HG03095 (cell line): Measurements from ENCODE around the gene NCAPG2.

Experiments used
- ATAC-seq: cut with Tn5 transposase; IDR thresholded peaks from one replicate; pipeline ENCODE4 v1.9.1; 2021; ENCODE audit warnings: moderate library complexity; ENCODE audit not compliant: unreplicated experiment

The NCAPG2 gene

DNA sequence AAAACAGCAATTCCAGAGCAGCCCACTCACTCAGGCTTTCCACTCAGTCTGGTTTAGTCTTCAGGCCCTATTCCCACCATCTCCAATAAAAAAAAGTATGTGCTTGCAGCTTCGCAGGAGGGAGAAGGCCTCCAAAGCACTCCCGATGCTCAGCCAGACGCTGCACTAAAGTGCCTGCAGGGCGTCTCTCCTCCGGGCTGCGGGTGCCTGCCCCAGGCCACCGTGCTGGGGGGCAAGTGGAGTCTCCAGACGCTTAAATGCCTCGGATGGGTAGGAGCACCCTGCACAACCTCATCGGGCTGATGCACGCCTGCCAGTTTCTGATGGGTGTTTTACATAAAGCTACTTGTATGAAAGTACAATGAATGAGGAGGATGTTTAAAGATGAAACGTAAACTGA, 31.3 kb upstream of the NCAPG2 start:
- no peak for ATAC-seq

DNA sequence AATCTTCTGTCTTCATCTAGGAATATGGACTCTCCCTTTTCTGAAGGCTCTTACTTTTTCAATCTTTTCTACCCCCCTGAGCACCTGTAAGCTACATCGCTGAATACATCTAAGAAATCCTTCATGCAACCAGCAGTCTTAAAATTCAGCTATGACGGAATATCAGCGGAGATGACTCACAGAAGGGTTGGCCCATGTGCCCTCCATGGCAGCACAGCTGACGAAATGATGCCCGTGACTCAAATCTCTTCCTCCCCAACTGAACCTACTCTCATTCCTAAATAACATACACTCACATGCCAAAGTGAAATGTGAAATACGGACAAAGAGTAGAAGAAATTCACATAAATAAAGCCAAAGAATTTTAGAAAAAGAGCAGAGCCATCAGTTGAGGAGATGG, 30.3 kb upstream of the NCAPG2 start:
- no peak for ATAC-seq

DNA sequence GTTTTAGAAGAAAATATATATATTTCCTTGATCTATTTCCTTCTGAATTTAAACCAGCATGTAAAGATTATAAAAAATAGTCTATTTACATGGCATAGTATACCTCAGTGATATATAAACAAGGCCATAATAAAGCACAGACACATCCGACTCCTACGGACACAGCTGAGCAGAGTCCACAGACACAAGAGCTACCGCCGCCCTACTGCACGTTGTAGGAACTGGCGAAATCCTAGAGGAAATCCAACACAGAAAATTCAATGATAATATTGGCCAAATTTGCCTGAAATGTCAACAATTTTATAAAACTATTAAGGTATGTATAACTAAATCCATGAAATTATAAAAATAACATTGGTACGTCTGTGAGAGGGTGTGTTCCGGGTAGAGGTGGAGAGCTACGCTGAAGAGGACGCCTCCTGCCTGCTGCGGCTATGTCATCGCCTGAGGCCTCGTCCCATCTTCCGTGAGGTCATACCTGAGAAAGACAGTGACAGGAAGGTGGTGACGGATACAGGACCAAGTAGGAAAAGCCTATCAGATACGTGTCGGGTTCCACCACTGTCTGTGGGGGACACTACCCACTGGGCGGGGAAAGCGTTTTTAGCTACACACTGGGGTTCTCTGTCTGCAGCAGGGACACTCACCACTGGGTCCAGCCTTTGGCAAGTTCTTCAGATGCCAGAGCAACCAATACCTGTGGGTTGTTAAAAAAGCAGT, 29.3 kb upstream of the NCAPG2 start:
- ATAC-seq, result no peak

DNA sequence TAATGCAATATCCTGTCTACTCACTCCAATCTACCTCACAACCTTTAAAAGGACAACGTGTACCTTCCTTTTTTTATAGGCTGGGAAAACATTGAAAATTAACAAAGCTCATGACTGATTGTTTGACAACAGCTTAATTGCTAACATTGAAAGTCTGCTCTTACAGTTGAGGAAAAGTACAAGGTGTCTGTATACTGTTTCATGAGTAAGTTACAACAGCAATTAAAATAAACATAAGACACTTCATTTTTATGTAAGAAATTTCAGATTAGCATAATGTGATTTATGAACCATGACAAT, 28.6 kb upstream of the NCAPG2 start:
- no peak for ATAC-seq

DNA sequence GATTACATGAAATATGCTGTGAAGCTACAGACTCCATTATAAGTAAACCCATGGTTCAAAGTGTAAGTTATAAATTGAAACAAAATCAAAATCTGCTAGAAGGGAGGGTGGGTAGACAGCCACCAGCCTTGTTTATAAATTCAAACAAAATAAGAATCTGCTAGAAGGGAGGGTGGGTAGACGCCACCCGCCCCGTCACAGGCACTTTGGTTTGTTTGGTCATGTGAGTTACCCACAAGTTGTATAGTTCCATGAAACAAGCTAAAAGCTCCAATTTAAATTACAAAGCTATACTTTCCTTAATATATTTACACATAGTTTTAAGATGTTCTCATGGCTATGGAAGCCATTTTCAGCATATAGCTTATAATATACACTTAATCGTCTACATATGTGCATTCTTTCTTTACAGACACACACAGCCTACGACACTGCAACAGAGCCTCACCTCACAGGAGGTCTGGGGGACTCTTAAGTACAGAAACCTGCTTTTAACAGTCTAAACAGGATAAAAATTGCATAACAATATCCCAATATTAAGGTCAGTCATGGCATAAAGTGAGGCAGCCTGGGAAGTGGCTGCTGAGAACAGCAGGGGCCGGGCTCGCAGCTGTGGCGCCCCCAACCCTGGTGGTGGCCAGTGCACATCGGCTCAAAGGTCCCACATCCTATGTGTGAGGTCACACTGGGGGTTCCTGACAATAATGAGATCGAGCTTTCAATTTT, 28.1 kb upstream of the NCAPG2 start:
- no peak for ATAC-seq

DNA sequence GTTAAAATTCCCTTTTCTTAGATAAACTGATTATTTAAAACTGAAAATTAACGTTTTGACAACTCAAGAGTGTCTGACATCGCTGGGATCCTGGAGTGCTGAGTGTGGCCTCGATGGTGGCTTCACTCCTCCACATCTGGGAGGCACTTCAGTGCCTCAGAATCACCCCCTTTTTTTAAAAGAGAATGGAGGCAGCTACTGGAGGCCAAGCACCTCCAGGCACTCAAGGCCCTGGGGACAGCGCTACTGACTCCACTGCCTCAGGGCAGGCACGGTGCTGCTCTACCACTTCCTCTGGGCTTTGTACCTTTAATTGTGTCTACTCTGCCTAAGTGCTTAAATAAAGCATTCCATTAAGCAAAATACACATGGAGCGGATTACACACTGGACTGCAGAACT, 27.2 kb upstream of the NCAPG2 start:
- no peak for ATAC-seq

DNA sequence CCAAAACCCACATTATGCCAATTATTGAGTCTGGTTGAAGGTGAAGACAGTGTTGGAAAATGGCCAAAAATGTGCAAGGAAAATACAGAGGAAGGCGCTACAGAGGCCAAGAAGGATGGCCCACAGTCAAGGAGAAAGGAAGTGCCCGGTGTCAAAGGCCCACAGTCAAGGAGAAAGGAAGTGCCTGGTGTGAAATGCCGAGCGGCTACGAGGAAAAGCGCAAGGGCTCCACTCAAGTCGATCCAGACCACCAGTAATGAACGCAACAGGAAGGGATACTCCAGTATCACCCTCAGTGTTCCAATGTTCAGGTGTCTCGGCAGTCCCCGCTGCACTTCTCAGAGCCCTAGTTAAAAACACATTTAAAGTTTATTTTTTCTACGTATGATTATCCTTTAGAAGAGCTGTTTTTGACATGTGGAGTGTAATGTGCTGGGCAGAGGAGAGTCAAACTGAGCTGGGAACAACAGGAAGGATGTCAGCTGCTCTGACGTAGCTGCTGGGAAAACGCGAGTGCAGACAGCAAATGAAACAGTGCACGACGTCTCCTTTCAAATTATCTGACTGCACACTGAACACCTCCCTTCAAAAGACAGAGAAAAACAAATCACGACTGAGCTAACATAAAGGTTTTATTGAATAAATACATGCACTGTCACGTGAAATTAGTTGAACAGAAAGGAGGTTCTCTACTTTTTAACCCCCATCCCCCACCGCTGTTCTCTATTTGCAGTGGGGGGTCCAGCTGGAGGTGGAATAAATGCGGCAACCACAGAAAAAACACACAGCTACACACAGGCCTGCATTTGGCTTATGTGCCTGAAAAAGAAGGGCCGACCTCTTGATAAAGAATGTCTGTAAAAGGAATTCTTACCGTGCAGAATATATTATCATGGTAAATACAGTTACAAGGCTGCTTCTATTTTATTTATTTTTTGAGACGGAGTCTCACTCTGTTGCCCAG, 26.1 kb upstream of the NCAPG2 start:
- ATAC-seq, result no peak

DNA sequence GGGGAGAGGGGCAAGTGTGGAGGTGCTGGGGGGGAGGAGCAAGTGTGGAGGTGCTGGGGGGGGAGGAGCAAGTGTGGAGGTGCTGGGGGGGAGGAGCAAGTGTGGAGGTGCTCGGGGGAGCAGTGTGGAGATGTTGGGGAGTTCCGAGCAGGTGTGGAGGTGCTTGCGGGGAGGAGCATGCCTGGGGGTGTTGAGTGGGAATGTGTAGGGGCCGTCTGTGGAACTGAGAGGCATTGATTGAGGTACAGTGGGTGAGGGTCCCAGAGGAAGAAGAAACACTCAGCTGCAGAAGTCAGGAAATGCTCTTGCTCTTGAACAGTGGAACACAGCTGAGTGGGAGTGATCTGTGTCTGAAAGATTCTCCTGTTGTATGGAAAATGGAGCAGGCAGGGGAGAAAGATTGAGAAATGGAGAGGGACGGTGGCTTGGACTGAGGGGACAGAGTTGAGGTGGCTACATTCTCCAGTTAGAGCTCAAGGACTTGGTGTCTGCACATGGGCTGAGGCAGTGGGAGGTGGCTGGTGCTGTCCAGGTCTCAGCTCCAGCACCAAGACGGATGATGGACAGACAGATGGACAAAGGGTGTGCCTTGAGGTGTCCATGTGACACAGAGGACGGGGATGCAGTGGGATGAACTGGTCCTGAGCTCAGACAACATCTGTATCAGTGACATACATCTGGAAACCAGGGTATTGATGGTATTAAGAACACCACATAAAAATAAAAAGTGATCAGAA, 25.2 kb upstream of the NCAPG2 start:
- no peak for ATAC-seq

DNA sequence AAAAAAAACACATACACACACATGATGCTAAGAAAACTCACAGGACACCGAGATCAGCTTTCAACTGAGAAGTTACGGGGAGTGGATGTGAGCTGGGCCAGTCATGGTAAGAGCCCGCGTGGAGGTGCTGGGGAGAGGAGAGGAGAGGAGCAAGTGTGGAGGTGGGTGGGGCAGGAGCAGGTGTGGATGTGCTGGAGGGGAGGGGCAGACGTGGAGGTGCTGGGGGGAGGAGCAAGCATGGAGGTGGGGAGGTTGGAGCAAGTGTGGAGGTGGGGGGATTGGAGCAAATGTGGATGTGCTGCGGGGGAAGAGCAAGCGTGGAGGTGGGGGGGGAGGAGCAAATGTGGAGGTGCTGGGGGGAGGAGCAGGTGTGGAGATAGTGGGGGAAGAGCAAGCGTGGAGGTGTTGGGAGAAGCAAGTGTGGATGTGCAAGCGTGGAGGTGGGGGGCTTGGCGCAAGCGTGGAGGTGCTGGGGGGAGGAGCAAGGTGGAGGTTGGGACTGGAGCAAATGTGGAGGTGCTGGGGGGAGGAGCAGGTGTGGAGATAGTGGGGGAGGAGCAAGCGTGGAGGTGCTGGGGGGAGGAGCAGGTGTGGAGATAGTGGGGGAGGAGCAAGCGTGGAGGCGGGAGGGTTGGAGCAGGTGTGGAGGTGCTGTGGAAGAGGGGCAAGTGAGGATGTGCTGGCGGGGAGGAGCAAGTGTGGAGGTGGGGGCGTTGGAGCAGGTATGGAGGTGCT, 24.5 kb upstream of the NCAPG2 start:
- no peak for ATAC-seq

DNA sequence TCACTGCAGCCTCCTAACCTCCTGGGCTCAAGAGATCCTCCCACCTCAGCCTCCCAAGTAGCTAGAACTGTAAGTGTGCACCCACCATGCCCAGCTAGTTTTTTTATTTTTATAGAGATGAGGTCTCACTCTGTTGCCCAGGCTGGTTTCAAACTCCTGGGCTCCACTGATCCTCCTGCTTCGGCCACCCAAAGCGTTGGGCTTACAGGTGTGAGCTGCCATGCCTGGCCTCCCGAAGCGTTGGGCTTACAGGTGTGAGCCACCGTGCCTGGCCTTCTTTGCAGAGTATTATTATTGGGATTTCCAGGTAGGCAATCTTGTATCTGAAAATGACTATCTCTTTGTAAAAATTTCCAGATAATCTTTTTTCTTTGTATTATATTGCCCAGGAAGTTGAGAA, 23.1 kb upstream of the NCAPG2 start:
- no peak for ATAC-seq

DNA sequence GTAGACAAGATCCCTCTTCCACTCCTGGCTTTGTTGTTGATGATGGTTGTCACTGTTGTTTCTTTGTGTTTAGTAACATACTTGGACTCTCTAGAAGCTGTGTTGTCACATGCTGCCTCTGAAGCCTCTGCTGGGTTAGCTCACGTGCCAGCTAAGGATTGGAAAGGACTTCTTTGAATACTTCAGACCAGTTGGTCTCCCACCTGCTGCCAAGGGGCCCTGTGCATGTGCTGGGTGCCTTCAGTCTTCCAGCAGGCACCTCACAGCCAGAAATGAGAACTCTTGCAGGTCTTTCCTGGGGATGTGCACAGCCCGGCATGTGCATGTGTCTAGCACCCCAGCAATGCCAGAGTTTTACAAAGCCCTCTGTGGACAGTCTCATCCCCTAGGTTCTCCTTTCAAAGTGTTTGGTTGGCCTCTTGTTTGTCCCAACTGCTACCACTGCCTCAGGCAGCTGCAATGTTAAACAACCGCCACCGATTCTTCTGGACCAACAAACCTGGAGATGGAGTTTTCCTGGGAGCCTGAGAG, 21.7 kb upstream of the NCAPG2 start:
- no peak for ATAC-seq

DNA sequence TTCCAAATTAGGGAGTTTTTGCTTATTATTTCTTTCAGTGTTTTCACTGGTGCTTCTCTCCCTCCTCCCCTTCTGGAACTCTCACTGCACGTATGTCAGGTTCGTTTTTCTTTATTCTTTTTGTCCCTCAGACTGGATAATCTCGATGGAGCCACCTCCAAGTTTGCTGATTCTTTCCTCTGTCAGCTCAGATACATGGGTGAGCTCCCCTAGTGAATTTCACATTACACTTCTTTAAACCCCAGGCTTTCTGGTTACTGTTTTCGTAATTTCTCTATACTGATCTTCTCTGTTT, 20.8 kb upstream of the NCAPG2 start:
- no peak for ATAC-seq

DNA sequence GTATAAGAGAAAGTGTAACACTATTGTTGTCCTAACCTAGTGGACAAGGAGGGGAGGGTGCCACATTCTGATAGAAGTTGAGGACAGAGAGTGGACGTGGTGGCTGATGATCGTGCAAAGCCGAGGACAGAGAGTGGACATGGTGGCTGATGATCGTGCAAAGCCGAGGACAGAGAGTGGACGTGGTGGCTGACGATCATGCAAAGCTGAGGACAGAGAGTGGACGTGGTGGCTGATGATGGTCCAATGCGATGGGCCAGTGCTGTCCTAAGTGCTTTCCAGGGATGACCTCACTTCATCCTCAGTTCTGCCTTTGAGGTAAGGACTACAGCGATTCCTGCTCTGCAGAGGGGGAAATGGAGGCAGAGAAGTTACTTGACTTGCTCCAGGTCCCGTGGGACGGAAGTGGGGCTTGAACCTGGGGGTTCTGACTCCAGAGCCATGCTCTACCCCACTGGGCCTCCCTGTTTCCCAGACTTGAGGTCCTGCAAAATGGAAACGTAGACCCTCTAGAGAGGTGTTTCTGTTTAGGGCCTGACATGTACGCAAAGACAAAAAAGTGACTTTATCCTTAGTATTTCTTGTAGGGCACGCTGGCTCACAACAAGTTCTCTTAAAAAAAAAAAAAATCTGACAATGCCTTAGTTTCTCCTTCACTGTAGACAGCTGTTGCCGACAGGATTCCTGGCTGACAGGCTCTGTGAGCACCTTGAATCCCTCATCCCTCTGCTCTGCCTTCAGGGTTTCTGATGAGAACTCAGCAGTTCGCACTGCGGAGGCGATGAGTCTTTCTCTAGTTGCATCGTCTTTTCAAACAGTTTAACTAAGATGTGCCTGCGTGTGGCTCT, 20.3 kb upstream of the NCAPG2 start:
- ATAC-seq, result no peak

DNA sequence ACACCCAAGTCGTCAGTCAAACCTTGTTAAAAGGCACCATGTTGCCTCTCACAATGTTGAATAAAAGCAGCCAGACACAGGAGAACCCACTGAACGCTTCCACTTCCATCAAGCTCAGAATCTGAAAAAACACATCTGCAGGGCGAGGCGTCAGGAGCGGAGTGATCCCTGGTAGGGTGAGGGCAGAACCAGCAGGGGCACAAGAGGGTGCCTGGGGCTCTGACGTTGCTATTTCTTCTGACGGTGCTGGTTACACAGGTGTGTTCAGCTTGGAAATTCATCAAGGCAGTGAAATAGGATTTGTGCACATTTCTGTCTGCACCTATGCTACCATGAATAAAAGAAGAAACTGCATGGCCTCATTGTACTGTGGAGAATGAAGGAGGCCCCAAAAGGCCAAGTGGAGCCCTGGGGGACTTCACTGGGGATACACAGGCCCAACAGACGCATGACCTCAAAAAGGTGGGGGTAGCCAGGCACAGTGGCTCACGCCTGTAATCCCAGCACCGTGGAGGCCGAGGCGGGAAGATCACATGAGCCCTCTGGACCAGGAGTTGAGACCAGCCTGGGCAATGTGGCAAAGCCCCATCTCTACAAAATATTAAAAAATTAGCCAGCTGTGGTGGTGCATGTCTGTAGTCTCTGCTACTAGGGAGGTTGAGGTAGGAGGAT, 19.2 kb upstream of the NCAPG2 start:
- ATAC-seq, result no peak

DNA sequence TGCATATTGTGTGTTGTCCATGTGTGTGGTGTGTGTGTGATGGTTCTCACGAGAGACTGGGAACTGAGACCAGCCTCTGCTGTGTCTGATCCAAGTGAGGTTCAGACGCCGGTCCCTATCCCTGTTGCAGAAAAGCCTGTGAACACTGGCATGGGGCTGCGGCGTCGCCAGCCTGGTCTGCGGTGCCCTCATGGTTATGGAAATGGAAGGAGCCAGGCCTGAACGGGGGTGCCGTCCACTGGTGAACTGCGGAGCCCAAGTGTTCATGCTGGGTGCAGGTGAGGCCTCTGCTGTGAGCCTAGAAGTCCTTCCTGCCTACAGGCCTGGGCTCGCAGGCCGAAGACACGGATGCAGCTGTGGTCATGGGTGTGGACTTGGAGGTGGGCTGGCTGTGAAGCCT, 18.7 kb upstream of the NCAPG2 start:
- no peak for ATAC-seq

DNA sequence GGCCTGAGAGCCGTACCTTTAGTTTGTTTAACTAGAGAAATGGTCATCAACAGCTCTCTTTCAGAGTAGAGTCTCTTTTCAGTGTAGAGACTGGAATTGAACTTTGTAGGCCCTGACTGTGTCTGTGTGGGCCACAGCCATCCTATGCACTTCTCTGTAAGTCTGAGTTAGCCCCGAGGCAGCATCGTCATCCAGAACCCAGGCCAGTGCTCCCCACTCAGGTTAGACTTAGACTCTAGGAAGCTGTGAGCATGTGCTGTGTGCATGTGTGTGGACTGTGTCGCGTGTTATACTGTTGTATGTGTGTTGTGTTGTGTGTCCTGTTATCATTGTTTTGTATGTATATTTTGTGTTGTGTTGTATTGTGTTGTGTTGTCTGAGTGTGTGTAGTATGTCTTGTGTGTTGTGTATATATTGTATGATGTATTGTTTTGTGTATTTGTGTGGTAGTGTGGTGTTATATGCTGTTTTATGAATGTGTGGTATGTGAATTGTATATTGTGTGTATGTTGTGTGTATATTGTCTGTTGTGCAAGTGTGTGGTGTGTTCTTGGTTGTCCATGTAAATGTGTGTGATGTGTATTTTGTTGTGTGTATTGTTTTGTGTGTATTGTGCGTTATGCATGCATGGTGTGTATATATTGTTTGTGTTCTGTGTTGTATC, 18.1 kb upstream of the NCAPG2 start:
- no peak for ATAC-seq

DNA sequence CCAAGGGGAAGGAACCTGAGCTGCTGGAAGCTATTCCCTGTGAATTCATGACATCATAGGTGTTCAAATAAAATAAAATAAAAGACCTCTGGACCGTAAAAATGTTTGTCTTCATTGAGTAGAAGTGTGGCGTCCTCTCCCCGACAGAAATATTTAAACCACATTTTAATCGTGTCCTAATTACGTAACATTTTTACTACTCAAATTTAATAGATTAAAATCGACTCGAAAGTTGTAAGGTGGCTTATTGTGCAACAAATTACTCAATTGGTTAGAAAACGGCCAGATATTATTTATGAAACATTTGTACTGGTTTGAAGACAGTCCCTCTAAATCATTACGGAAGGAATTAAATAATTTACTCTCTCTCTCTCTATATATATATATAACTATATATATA, 15.5 kb upstream of the NCAPG2 start:
- no peak for ATAC-seq

DNA sequence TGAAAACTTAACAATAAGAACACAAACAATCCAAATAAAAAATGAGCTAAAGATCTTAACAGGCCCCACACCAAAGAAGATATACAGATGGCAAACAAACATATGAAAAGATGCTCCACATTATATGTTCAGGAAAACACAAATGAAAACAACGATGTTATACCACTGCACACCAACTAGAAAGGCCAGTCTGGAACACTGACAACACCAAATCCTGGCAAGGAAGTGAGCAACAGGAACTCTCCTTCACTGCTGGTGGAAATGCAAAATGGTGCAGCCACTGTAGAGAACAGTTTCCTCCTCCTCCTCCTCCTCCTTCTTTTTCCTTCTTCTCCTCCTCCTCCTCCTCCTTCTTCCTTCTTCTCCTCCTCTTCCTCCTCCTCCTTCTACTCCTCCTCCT, 12.2 kb upstream of the NCAPG2 start:
- ATAC-seq, result no peak
